Activated T-cell treated with anti-CD3 and anti-CD28 coated beads, Interleukin-2, amount 50 U/mL, for 24 hours (primary cell): ENCODE data around the gene MCTP2.

Source experiments
- DNase-seq: peaks from one replicate; pipeline ENCODE4 v3.0.0-alpha.2; 2020
- H3K27ac Mint-ChIP-seq: 2 replicates; pipeline ENCODE4 v1.8.0; 2020; ENCODE audit warnings: mild to moderate bottlenecking, mixed read lengths
- H3K27me3 Mint-ChIP-seq: 2 replicates; pipeline ENCODE4 v1.8.0; 2020; ENCODE audit warnings: mixed read lengths
- H3K36me3 Mint-ChIP-seq: 2 replicates; pipeline ENCODE4 v1.8.0; 2020; ENCODE audit warnings: low read depth, mixed read lengths
- H3K4me1 Mint-ChIP-seq: 2 replicates; pipeline ENCODE4 v1.8.0; 2020; ENCODE audit warnings: low read depth, mixed read lengths
- H3K4me3 Mint-ChIP-seq: 2 replicates; pipeline ENCODE4 v1.8.0; 2020; ENCODE audit warnings: mild to moderate bottlenecking, moderate library complexity, mixed read lengths
- H3K9me3 Mint-ChIP-seq: 2 replicates; pipeline ENCODE4 v1.8.0; 2020; ENCODE audit warnings: mixed read lengths

MCTP2 gene

GRCh38 chr15:94383041-94383440 lies 151.7 kb downstream of the MCTP2 start:
- peaks cover 63% of the 10 kb centered on the region for H3K36me3 Mint-ChIP-seq
- no peak for DNase-seq
- H3K4me1 Mint-ChIP-seq, result peaks cover 11% of the 10 kb centered on the region
- H3K9me3 Mint-ChIP-seq, result no peaks in the 10 kb centered on the region
- H3K27me3 Mint-ChIP-seq, result no peaks in the 10 kb centered on the region
- no peak overlapping the region for H3K27ac Mint-ChIP-seq
- no peak overlapping the region for H3K4me3 Mint-ChIP-seq

GRCh38 chr15:94383706-94384105 lies 152.3 kb downstream of the MCTP2 start:
- DNase-seq, result no peak
- Mint-ChIP-seq H3K4me3 (no peak overlapping the region), H3K9me3 (no peaks in the 10 kb centered on the region), H3K27ac (no peak overlapping the region), H3K27me3 (no peaks in the 10 kb centered on the region), H3K4me1 (peaks cover 13% of the 10 kb centered on the region), H3K36me3 (peaks cover 61% of the 10 kb centered on the region)

GRCh38 chr15:94385441-94385840 lies 154.1 kb downstream of the MCTP2 start:
- H3K4me3 Mint-ChIP-seq, result no peak overlapping the region
- H3K4me1 Mint-ChIP-seq, result peaks cover 13% of the 10 kb centered on the region
- H3K27ac Mint-ChIP-seq, result no peak overlapping the region
- H3K9me3 Mint-ChIP-seq, result no peaks in the 10 kb centered on the region
- no peaks in the 10 kb centered on the region for H3K27me3 Mint-ChIP-seq
- H3K36me3 Mint-ChIP-seq, result peaks cover 61% of the 10 kb centered on the region
- no peak for DNase-seq

- peaks cover 62% of the 10 kb centered on the region for H3K36me3 Mint-ChIP-seq
- no peak overlapping the region for H3K27ac Mint-ChIP-seq
- H3K4me1 Mint-ChIP-seq, result peaks cover 13% of the 10 kb centered on the region
- no peaks in the 10 kb centered on the region for H3K9me3 Mint-ChIP-seq
- no peak for DNase-seq
- H3K4me3 Mint-ChIP-seq, result no peak overlapping the region
- H3K27me3 Mint-ChIP-seq, result no peaks in the 10 kb centered on the region
Measured at GRCh38 chr15:94386351-94386750, 155.0 kb downstream of the MCTP2 start.

GRCh38 chr15:94387442-94387841 lies 156.1 kb downstream of the MCTP2 start:
- Mint-ChIP-seq H3K4me1 (peaks cover 13% of the 10 kb centered on the region), H3K27ac (peak overlapping the region; percentile 72), H3K4me3 (no peak overlapping the region), H3K36me3 (peaks cover 59% of the 10 kb centered on the region), H3K9me3 (no peaks in the 10 kb centered on the region), H3K27me3 (no peaks in the 10 kb centered on the region)
- no peak for DNase-seq

- H3K4me1 Mint-ChIP-seq, result peaks cover 13% of the 10 kb centered on the region
- peak overlapping the region; percentile 72 for H3K27ac Mint-ChIP-seq
- H3K36me3 Mint-ChIP-seq, result peaks cover 54% of the 10 kb centered on the region
- H3K27me3 Mint-ChIP-seq, result no peaks in the 10 kb centered on the region
- no peaks in the 10 kb centered on the region for H3K9me3 Mint-ChIP-seq
- no peak for DNase-seq
- H3K4me3 Mint-ChIP-seq, result no peak overlapping the region
Measured at GRCh38 chr15:94387849-94388441, 156.6 kb downstream of the MCTP2 start.

GRCh38 chr15:94395640-94396039 lies 164.3 kb downstream of the MCTP2 start:
- Mint-ChIP-seq H3K4me1 (no peaks in the 10 kb centered on the region), H3K4me3 (no peak overlapping the region), H3K27me3 (no peaks in the 10 kb centered on the region), H3K36me3 (peaks cover 26% of the 10 kb centered on the region), H3K27ac (no peak overlapping the region), H3K9me3 (no peaks in the 10 kb centered on the region)
- no peak for DNase-seq

- DNase-seq, result no peak
- no peaks in the 10 kb centered on the region for H3K4me1 Mint-ChIP-seq
- no peak overlapping the region for H3K4me3 Mint-ChIP-seq
- H3K9me3 Mint-ChIP-seq, result no peaks in the 10 kb centered on the region
- H3K27me3 Mint-ChIP-seq, result no peaks in the 10 kb centered on the region
- H3K27ac Mint-ChIP-seq, result no peak overlapping the region
- peaks cover 30% of the 10 kb centered on the region for H3K36me3 Mint-ChIP-seq
Measured at GRCh38 chr15:94397337-94397736, 166.0 kb downstream of the MCTP2 start.

- Mint-ChIP-seq H3K4me3 (no peak overlapping the region), H3K27me3 (no peaks in the 10 kb centered on the region), H3K27ac (no peak overlapping the region)
Measured at GRCh38 chr15:94398001-94398400, 166.6 kb downstream of the MCTP2 start.

GRCh38 chr15:94400526-94401298 lies 169.4 kb downstream of the MCTP2 start:
- no peak for DNase-seq
- Mint-ChIP-seq H3K27ac (no peak overlapping the region), H3K27me3 (no peaks in the 10 kb centered on the region), H3K4me1 (no peaks in the 10 kb centered on the region), H3K36me3 (peaks cover 52% of the 10 kb centered on the region), H3K9me3 (no peaks in the 10 kb centered on the region), H3K4me3 (no peak overlapping the region)

More at GRCh38 chr15:94398001-94398400, 166.6 kb downstream of the MCTP2 start:
- DNase-seq, result no peak
- H3K4me1 Mint-ChIP-seq, result no peaks in the 10 kb centered on the region
- H3K9me3 Mint-ChIP-seq, result no peaks in the 10 kb centered on the region
- peaks cover 35% of the 10 kb centered on the region for H3K36me3 Mint-ChIP-seq

- Mint-ChIP-seq H3K27ac (no peak overlapping the region), H3K4me3 (no peak overlapping the region), H3K9me3 (no peaks in the 10 kb centered on the region), H3K36me3 (peaks cover 53% of the 10 kb centered on the region), H3K4me1 (no peaks in the 10 kb centered on the region), H3K27me3 (no peaks in the 10 kb centered on the region)
- DNase-seq, result no peak
Measured at GRCh38 chr15:94403331-94403730, 172.0 kb downstream of the MCTP2 start.

GRCh38 chr15:94404733-94405283 lies 173.4 kb downstream of the MCTP2 start:
- H3K4me1 Mint-ChIP-seq, result no peaks in the 10 kb centered on the region
- peaks cover 50% of the 10 kb centered on the region for H3K36me3 Mint-ChIP-seq
- DNase-seq, result no peak
- H3K9me3 Mint-ChIP-seq, result no peaks in the 10 kb centered on the region
- H3K4me3 Mint-ChIP-seq, result no peak overlapping the region
- no peak overlapping the region for H3K27ac Mint-ChIP-seq
- H3K27me3 Mint-ChIP-seq, result no peaks in the 10 kb centered on the region

- Mint-ChIP-seq H3K27ac (no peak overlapping the region), H3K4me1 (no peaks in the 10 kb centered on the region), H3K9me3 (no peaks in the 10 kb centered on the region), H3K27me3 (no peaks in the 10 kb centered on the region), H3K36me3 (peaks cover 24% of the 10 kb centered on the region), H3K4me3 (no peak overlapping the region)
- no peak for DNase-seq
Measured at GRCh38 chr15:94411285-94411684, 179.9 kb downstream of the MCTP2 start.

- H3K9me3 Mint-ChIP-seq, result no peaks in the 10 kb centered on the region
- DNase-seq, result no peak
- H3K27me3 Mint-ChIP-seq, result no peaks in the 10 kb centered on the region
- H3K4me3 Mint-ChIP-seq, result no peak overlapping the region
- no peaks in the 10 kb centered on the region for H3K4me1 Mint-ChIP-seq
- H3K36me3 Mint-ChIP-seq, result peaks cover 27% of the 10 kb centered on the region
- no peak overlapping the region for H3K27ac Mint-ChIP-seq
Measured at GRCh38 chr15:94411846-94412245, 180.5 kb downstream of the MCTP2 start.
